HG02884 (cell line): ENCODE results near the gene TCEA3.

Experiments
- ATAC-seq: cut with Tn5 transposase; IDR thresholded peaks from one replicate; pipeline ENCODE4 v1.9.1; 2021; ENCODE audit warnings: mild to moderate bottlenecking, moderate library complexity; ENCODE audit not compliant: unreplicated experiment

The TCEA3 gene

GRCh38 chr1:23424293-23425192 lies at the start of gene TCEA3:
TSS of gene TCEA3 (minus strand) at chr1:23424748. CDS start at chr1:23424633, 115 bp downstream.
- no peak for ATAC-seq

GRCh38 chr1:23473037-23473800 lies 48.7 kb upstream of the TCEA3 start:
- ATAC-seq: no peak

- no peak for ATAC-seq
These were observed 47.9 kb upstream of the TCEA3 start for GRCh38 chr1:23472351-23473036.

- ATAC-seq: no peak
These were observed 47.0 kb upstream of the TCEA3 start for GRCh38 chr1:23471473-23472075.

- ATAC-seq: no peak
These were observed 45.9 kb upstream of the TCEA3 start for GRCh38 chr1:23470282-23471070.

GRCh38 chr1:23469372-23469982 lies 44.9 kb upstream of the TCEA3 start:
- no peak for ATAC-seq

- ATAC-seq: no peak
These were observed 42.0 kb upstream of the TCEA3 start for GRCh38 chr1:23466423-23466989.

- ATAC-seq: no peak
These were observed 38.7 kb upstream of the TCEA3 start for GRCh38 chr1:23463286-23463685.

- no peak for ATAC-seq
These were observed 38.2 kb upstream of the TCEA3 start for GRCh38 chr1:23462766-23463165.

GRCh38 chr1:23461050-23461449 lies 36.5 kb upstream of the TCEA3 start:
- no peak for ATAC-seq

- no peak for ATAC-seq
These were observed 36.0 kb upstream of the TCEA3 start for GRCh38 chr1:23460519-23460918.

- no peak for ATAC-seq
These were observed 34.8 kb upstream of the TCEA3 start for GRCh38 chr1:23459338-23459757.

- no peak for ATAC-seq
These were observed 31.7 kb upstream of the TCEA3 start for GRCh38 chr1:23456226-23456625.

- ATAC-seq: no peak
These were observed 29.0 kb upstream of the TCEA3 start for GRCh38 chr1:23453455-23454000.

- ATAC-seq: no peak
These were observed 27.5 kb upstream of the TCEA3 start for GRCh38 chr1:23452011-23452411.

- ATAC-seq: no peak
These were observed 26.9 kb upstream of the TCEA3 start for GRCh38 chr1:23451441-23451840.

- ATAC-seq: no peak
These were observed 26.3 kb upstream of the TCEA3 start for GRCh38 chr1:23450894-23451293.

- ATAC-seq: no peak
These were observed 25.4 kb upstream of the TCEA3 start for GRCh38 chr1:23449958-23450357.

- no peak for ATAC-seq
These were observed 24.8 kb upstream of the TCEA3 start for GRCh38 chr1:23449306-23449705.
